GM21529 (cell line): Measurements from ENCODE around the gene TTC23.
A peak's percentile ranks its signal among the peaks of the same experiment; 100 is the strongest.
"Not testable (repeated sequence)": the region's sequence is repeated elsewhere in the genome, so short reads cannot be mapped to it uniquely, and the experiment has no call there.

Source experiments
- ATAC-seq: cut with Tn5 transposase; IDR thresholded peaks from one replicate; pipeline ENCODE4 v1.9.1; 2021; ENCODE audit not compliant: unreplicated experiment

Gene TTC23

GRCh38 chr15:99250494-99250856, 1.1 kb upstream of the TTC23 start:
- ATAC-seq, result no peak

DNA sequence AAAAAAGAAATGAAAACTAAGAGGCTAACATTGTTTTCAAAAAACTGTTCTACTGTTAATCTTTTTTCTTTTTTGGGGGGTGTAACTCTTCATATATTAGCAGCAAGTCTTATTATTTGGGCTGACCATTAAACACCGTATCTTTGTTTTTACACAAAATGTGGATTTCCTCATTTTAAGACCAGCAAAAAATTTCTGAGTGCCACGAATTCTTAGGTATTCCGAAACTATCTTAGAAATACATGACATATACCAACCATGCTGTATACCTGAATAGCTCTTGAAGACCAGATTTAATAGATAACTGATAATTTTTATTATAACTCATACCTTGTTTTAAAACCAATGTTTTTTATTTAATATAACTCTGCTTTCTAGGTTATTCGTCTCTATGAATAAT, 620 bp upstream of the TTC23 start:
- no peak for ATAC-seq

DNA sequence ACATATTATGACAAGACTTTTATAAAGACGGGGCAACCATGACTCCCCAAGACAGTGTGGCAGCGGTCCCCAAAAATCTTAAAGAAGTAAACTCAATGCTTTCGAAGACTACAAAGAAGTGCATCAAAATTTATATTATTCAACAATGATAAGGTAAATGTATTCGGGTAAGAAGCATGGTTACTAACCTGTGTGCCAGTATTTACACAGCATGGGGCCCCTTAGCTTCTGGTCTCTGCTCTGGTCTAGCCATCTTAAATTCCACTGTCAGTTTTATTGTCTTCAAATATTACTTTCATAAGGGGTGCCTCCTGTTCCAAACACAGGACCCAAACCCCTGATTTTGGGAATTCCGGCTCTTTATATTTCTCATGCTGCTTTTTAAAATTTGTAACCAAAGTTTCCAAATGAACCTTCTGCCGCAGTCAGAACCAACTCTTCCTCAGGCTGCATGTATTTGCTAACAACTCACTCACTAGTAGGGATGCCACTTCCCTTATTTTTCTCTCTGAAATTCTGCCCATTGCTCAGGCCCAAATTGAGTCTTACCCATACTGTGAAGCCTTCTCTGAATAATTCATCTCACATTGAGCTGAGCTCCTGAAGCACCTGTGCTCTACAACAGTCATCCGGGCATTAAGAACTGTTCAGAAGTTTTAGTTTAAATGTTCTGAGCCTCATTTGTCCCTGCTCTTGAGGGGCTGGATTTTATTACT, 1.2 kb downstream of the TTC23 start:
- no peak for ATAC-seq

- ATAC-seq, result no peak
Measured at GRCh38 chr15:99247062-99247461, 2.3 kb downstream of the TTC23 start.

DNA sequence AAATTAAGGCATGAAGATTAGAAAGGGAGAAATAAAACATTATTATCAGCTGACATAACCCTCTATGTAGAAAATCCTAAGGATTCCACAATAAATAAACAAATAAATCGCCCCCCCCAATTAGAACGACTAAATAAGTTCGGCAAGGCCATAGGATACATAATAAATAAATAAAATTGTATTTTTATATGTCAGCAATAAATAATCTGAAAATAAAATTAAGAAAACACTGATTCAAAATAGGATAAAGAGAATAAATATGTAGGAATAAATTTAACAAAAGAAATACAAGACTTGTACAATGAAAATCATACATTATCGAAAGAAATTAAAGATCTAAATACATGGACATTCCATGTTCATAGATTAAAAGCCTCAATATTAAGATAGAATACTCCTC, 5.1 kb downstream of the TTC23 start:
- ATAC-seq, result no peak

- no peak for ATAC-seq
Measured at GRCh38 chr15:99241752-99242151, 7.6 kb downstream of the TTC23 start.

GRCh38 chr15:99239545-99240198, 9.7 kb downstream of the TTC23 start:
- ATAC-seq, result peak; percentile 98

- ATAC-seq, result no peak
Measured at GRCh38 chr15:99238849-99239248, 10.5 kb downstream of the TTC23 start.

- not testable (repeated sequence) for ATAC-seq
Measured at GRCh38 chr15:99234160-99234559, 15.2 kb downstream of the TTC23 start.

DNA sequence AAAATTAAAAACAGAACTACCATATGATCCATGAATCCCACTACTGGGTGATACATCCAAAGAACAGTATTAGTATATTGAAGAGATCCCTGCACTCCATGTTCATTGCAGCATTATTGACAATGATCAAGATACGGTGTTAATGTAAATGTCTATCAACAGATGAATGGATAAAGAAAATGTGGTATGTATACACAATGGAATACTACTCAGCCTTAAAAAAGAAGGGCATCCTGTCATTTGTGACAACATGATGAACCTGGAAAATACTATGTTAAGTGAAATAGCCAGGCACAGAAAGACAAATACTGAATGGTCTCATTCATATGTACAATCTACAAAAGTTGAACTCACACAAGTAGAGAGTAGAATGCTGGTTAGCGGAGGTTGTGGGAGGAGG, 16.6 kb downstream of the TTC23 start:
- ATAC-seq, result no peak

DNA sequence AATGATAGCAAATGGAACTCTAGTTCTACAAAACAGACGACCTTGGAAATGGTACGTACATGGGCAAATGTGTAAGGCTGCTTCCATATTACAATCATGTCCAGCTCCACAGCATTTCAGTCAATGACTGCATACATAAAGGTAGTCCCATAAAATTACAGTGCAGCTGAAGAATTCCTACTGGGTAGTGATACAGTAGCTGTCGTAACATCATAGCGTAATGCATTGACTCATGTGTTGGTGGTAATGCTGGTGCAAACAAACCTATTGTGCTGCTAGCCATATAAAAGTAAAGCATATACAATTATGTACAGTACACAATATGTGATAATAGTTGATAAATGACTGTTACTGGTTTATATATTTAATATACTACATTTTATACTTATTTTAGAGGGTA, 18.5 kb downstream of the TTC23 start:
- ATAC-seq, result no peak

GRCh38 chr15:99228120-99228770, 21.1 kb downstream of the TTC23 start:
- no peak for ATAC-seq

- ATAC-seq, result no peak
Measured at GRCh38 chr15:99226802-99227201, 22.6 kb downstream of the TTC23 start.

DNA sequence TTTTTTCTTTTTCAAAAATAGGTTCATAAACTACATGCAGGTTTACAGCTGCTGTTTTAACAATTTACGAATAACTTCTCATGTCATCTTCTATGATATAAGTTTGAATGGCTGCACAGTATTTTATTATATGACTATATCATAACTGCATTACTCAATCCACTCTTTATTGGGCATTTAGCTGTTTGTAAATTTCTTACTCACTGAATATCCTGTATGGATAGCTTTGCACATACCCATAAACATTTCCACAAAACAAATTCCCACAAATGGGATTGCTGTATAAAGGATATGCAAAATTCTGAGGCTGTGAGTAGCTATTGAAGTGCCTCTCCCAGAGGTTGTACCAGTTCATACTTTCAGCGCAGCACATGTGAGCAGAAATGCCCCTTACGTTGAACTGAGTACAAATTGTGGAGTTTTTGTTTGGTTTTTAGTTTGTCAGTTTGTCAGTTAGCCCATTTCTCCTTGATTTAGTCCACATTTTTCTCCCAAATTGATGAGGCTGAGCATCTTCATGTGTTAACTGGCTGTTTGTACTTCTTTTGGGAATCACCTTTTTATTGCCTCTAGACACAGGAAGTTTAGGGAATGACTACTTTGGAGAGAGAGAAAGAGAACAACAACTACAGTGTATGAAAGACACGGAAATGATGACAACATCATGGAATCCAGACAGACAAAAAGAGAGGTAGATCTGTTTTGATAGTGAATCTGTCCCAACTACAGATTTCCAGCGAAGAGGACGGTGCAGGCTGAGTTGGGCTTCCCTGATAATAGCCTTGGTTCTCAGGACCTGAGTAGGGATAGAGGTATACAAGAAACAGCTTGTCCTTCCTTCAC, 24.8 kb downstream of the TTC23 start:
- no peak for ATAC-seq

GRCh38 chr15:99213187-99213811, 36.1 kb downstream of the TTC23 start:
- peak; percentile 93 for ATAC-seq

DNA sequence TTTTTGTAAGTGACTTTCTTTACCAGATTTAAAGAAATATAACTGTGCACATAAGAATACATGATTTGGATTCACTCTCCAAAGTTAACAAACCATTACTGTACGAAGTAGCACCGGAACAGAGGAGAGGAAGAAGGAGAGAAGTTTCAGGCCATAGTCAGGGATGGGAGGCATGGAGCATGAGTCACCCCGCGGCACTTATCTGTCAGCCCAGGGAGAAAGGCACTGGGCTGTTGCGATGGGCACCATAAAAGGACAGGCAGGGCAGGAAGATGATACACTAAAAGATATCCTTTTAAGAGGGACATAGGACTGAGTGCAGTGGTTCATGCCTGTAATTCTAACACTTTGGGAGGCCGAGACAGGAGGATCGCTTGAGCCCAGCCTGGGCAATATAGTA, 37.0 kb downstream of the TTC23 start:
- ATAC-seq, result no peak

GRCh38 chr15:99211926-99212325, 37.5 kb downstream of the TTC23 start:
- ATAC-seq, result no peak

DNA sequence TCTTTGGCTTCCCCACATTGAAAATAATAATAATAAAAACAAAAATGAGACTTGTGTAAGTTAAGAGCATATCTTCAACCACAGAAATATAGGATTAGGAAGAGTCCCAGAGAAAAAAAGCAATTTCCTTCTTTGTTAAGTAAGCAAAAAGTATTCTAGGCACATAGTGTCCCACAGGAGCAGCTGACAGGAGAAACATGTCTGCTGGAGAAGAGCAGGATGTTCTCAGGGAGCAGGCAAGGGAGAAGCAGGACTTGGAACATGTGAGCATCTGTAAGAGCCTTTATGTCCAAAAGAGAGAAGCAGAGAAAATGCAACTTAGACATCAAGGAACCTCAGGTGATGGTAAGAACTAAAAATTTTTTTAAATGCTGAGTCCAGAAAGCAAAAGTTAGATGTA, 39.0 kb downstream of the TTC23 start:
- ATAC-seq, result no peak

DNA sequence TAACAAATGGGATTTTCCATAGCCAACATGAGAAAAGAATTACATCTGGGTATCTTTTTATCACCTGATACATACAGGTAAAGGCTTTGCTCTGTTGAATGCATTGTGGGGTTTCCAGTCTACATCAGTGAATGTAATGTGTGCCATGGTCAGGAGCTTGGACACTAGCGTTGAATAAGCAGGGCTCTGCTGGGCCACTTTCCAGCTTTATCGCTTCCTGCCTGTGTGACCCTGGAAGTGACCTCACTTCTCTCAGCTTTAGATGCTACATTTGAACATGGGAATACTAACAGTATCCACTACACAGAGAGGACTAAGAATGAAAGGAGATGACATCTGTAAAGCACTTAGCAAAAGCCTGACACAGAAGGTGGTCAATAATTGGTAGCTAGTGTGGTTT, 40.1 kb downstream of the TTC23 start:
- no peak for ATAC-seq

DNA sequence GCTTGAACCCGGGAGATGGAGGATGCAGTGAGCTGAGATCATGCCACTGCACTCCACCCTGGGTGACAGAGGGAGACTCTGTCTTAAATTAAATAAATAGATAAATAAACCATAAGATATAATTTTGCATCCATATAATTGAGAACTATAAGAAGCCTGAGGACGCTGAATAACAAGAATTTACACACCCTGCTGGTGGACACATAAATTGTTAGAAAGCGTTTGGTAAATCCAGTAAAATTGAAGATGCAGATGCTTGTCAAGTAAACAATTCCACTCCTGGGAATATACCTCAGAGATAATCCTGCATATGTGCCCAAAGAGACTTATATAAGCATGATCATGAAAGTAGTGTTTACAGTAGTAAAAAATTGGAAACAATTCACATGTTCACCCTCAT, 41.7 kb downstream of the TTC23 start:
- ATAC-seq, result no peak

DNA sequence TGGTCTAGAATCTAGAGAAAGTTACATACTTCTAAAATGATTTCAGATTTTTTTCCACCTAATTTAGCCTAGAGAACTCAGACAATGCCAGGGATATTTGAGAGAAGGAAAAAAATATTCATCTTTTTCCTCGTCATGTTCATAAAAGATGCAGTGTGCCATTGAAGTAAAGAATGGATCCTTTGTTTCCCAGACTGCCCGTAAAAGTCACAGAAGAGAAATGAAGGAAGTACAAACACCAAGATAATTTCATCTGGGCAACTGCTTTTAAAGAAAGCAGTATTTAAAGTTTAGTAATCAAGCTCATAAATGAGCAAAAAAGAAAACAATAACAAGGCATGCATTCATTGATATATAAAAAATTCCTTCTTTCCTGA, 47.2 kb downstream of the TTC23 start:
- no peak for ATAC-seq
